Caco-2 (cell line): ENCODE results near the gene HYAL1. TPM values are rescaled to one million over a fixed set of nuclear protein-coding genes. Genes with fewer than 3 reads are reported as not detected.

Experiments used
- BruUV-seq: library from RNA; stranded (reverse); fragments of 400-500 nt; replicated peaks from 2 replicates; lab custom pipeline; 2021; lab: Mats Ljungman, UMichigan
- CTCF ChIA-PET: fragments of 300-600 bp; sonication (Branson Sonifier 250); formaldehyde crosslinking; loops from one replicate; lab custom pipeline; 2022; ENCODE audit warnings: antibody characterized with exemption; lab: Charles Lee
- POLR2A ChIA-PET: fragments of 300-600 bp; sonication (Branson Sonifier 250); formaldehyde crosslinking; loops from one replicate; lab custom pipeline; 2022; ENCODE audit warnings: antibody characterized with exemption; lab: Charles Lee
- DNase-seq, 2 experiments: peaks; one replicate each; pipeline versions ENCODE4 v3.0.0 to v3.0.0-alpha.2; 2020 to 2022
- H3K27me3 ChIP-seq: replicated peaks from 2 replicates; pipeline ENCODE4 v1.6.0; 2011; ENCODE audit warnings: low read length; ENCODE audit not compliant: control insufficient read depth, insufficient read depth
- H3K36me3 ChIP-seq: 2 replicates; pipeline ENCODE4 v1.5.1; 2011; ENCODE audit warnings: low read length; ENCODE audit not compliant: control insufficient read depth, insufficient read depth
- H3K4me1 ChIP-seq: fragments of 250-450 bp; sonication (Bioruptor Pico); 2 replicates; pipeline ENCODE4 v1.5.1; 2020; ENCODE audit warnings: mild to moderate bottlenecking
- H3K4me3 ChIP-seq: 2 replicates; pipeline ENCODE4 v1.5.1; 2011; ENCODE audit warnings: low read depth, mild to moderate bottlenecking, control low read depth, low read length
- H3K9me3 ChIP-seq: fragments of 250-450 bp; sonication (Bioruptor Pico); 2 replicates; pipeline ENCODE4 v1.5.1; 2020; ENCODE audit warnings: mild to moderate bottlenecking, moderate library complexity
- H3K27ac Mint-ChIP-seq: one replicate; pipeline ENCODE4 v1.8.0; 2022; ENCODE audit warnings: mixed read lengths; ENCODE audit not compliant: unreplicated experiment
- H3K27me3 Mint-ChIP-seq: one replicate; pipeline ENCODE4 v1.8.0; 2022; ENCODE audit warnings: mixed read lengths; ENCODE audit not compliant: insufficient read depth, unreplicated experiment
- H3K36me3 Mint-ChIP-seq: one replicate; pipeline ENCODE4 v1.8.0; 2022; ENCODE audit warnings: mild to moderate bottlenecking, mixed read lengths; ENCODE audit not compliant: insufficient read depth, unreplicated experiment
- H3K4me1 Mint-ChIP-seq: one replicate; pipeline ENCODE4 v1.8.0; 2022; ENCODE audit warnings: low read depth, mixed read lengths; ENCODE audit not compliant: unreplicated experiment
- H3K4me3 Mint-ChIP-seq: one replicate; pipeline ENCODE4 v1.8.0; 2022; ENCODE audit warnings: mild to moderate bottlenecking, moderate library complexity, mixed read lengths; ENCODE audit not compliant: unreplicated experiment
- H3K9me3 Mint-ChIP-seq: one replicate; pipeline ENCODE4 v1.8.0; 2022; ENCODE audit warnings: mixed read lengths; ENCODE audit not compliant: unreplicated experiment
- CTCF ChIP-seq, 2 experiments: fragments of 200-600 bp in 1 of 2; IDR thresholded peaks; 1 replicate in 1 of 2; 2 replicates in 1 of 2; pipeline versions ENCODE4 v1.5.1 to v1.8.0; 2011 to 2022; ENCODE audit warnings: antibody characterized with exemption in 1 of 2, control low read depth in 1 of 2, inconsistent platforms in 1 of 2, low read depth in 1 of 2, low read length in 1 of 2, mild to moderate bottlenecking in 1 of 2, moderate library complexity in 1 of 2; ENCODE audit not compliant: insufficient read depth in 1 of 2, severe bottlenecking in 1 of 2, unreplicated experiment in 1 of 2
- intact Hi-C: fragments of 100-400 bp; cut with micrococcal nuclease; formaldehyde crosslinking; loops from one replicate; pipeline ENCODE4 v1.10.0; 2022; ENCODE audit not compliant: unreplicated experiment
- total RNA-seq: library from RNA; stranded (reverse); gene quantifications from 2 replicates; pipeline ENCODE4 v1.2.3, GENCODE V29; 2022

Gene HYAL1
- total RNA-seq, 1 experiment from 2014 or later: 2.3 TPM

GRCh38 chr3:50334339-50335075 is 31.1 kb upstream of the HYAL1 start:
- no TSS peak for BruUV-seq
- CTCF ChIA-PET: no interaction called here
- H3K27me3 ChIP-seq: no peaks in the 10 kb centered on the region
- DNase-seq: no peak
- POLR2A ChIA-PET: no interaction called here
- no peak for TF ChIP-seq CTCF (IDR thresholded peaks at IDR 0.05; ENCODE audit: insufficient read depth in 1 of 2, low read depth in 1 of 2, low read length in 1 of 2, severe bottlenecking in 1 of 2, unreplicated experiment in 1 of 2)
- H3K4me3 Mint-ChIP-seq: peak overlapping the region; percentile 22
- H3K27ac Mint-ChIP-seq: no peak overlapping the region
- H3K36me3 ChIP-seq: peaks cover 6% of the 10 kb centered on the region
- no peaks in the 10 kb centered on the region for H3K27me3 Mint-ChIP-seq
- peaks cover 16% of the 10 kb centered on the region for H3K4me1 ChIP-seq
- H3K4me1 Mint-ChIP-seq: peaks cover 11% of the 10 kb centered on the region
- H3K36me3 Mint-ChIP-seq: peaks cover 71% of the 10 kb centered on the region
- no peaks in the 10 kb centered on the region for H3K9me3 ChIP-seq
- H3K4me3 ChIP-seq: no peak overlapping the region
- no peaks in the 10 kb centered on the region for H3K9me3 Mint-ChIP-seq
- intact Hi-C loops: no loop called here

- Histone ChIP-seq H3K27me3 (no peaks in the 10 kb centered on the region), H3K4me1 (peaks cover 16% of the 10 kb centered on the region), H3K4me3 (no peak overlapping the region), H3K9me3 (no peaks in the 10 kb centered on the region), H3K36me3 (peaks cover 6% of the 10 kb centered on the region)
- peak overlapping the region; percentile 22 for H3K4me3 Mint-ChIP-seq
- DNase-seq: no peak
- BruUV-seq: no TSS peak
- H3K27ac Mint-ChIP-seq: no peak overlapping the region
- H3K27me3 Mint-ChIP-seq: no peaks in the 10 kb centered on the region
- H3K36me3 Mint-ChIP-seq: peaks cover 68% of the 10 kb centered on the region
- H3K4me1 Mint-ChIP-seq: peaks cover 6% of the 10 kb centered on the region
- no peaks in the 10 kb centered on the region for H3K9me3 Mint-ChIP-seq
- ChIA-PET CTCF (interaction anchor here (0.6 kb wide), 1 partner anchor 69 kb away, joined by 7 read pairs; no protein-coding TSS in a partner anchor), POLR2A (no interaction called here)
- intact Hi-C loops: no loop called here
- no peak for TF ChIP-seq CTCF (IDR thresholded peaks at IDR 0.05; ENCODE audit: insufficient read depth in 1 of 2, low read depth in 1 of 2, low read length in 1 of 2, severe bottlenecking in 1 of 2, unreplicated experiment in 1 of 2)
Observed at GRCh38 chr3:50333744-50334328, 30.5 kb upstream of the HYAL1 start.

GRCh38 chr3:50331364-50331907 is 28.1 kb upstream of the HYAL1 start:
- BruUV-seq: no TSS peak
- no peak for DNase-seq
- TF ChIP-seq CTCF (IDR thresholded peaks at IDR 0.05; ENCODE audit: insufficient read depth in 1 of 2, low read depth in 1 of 2, low read length in 1 of 2, severe bottlenecking in 1 of 2, unreplicated experiment in 1 of 2): no peak
- Histone ChIP-seq H3K4me1 (peaks cover 7% of the 10 kb centered on the region), H3K36me3 (peaks cover 6% of the 10 kb centered on the region), H3K4me3 (no peak overlapping the region), H3K27me3 (no peaks in the 10 kb centered on the region), H3K9me3 (no peaks in the 10 kb centered on the region)
- ChIA-PET CTCF (interaction anchor here (1.3 kb wide), 1 partner anchor 10 kb away, joined by 3 read pairs; no protein-coding TSS in a partner anchor), POLR2A (no interaction called here)
- H3K9me3 Mint-ChIP-seq: no peaks in the 10 kb centered on the region
- H3K27me3 Mint-ChIP-seq: no peaks in the 10 kb centered on the region
- peaks cover 77% of the 10 kb centered on the region for H3K36me3 Mint-ChIP-seq
- intact Hi-C loops: no loop called here
- H3K4me1 Mint-ChIP-seq: no peaks in the 10 kb centered on the region
- H3K27ac Mint-ChIP-seq: no peak overlapping the region
- H3K4me3 Mint-ChIP-seq: no peak overlapping the region
